HL-60/S4 (cell line): ENCODE data around the gene TMCC1.
"Not testable (repeated sequence)": the region's sequence is repeated elsewhere in the genome, so short reads cannot be mapped to it uniquely, and the experiment has no call there.

Source experiments
- in situ Hi-C: fragments of 300-500 bp; cut with MboI; formaldehyde crosslinking; loops from 2 replicates; pipeline ENCODE4 v1.14.3; 2022; ENCODE audit warnings: low sequenced_read_pairs

TMCC1 gene

GRCh38 chr3:129777806-129778205 is 115.7 kb downstream of the TMCC1 start:
- in situ Hi-C loops = no loop called here

GRCh38 chr3:129775870-129776269 is 117.6 kb downstream of the TMCC1 start:
- in situ Hi-C loops = no loop called here

DNA sequence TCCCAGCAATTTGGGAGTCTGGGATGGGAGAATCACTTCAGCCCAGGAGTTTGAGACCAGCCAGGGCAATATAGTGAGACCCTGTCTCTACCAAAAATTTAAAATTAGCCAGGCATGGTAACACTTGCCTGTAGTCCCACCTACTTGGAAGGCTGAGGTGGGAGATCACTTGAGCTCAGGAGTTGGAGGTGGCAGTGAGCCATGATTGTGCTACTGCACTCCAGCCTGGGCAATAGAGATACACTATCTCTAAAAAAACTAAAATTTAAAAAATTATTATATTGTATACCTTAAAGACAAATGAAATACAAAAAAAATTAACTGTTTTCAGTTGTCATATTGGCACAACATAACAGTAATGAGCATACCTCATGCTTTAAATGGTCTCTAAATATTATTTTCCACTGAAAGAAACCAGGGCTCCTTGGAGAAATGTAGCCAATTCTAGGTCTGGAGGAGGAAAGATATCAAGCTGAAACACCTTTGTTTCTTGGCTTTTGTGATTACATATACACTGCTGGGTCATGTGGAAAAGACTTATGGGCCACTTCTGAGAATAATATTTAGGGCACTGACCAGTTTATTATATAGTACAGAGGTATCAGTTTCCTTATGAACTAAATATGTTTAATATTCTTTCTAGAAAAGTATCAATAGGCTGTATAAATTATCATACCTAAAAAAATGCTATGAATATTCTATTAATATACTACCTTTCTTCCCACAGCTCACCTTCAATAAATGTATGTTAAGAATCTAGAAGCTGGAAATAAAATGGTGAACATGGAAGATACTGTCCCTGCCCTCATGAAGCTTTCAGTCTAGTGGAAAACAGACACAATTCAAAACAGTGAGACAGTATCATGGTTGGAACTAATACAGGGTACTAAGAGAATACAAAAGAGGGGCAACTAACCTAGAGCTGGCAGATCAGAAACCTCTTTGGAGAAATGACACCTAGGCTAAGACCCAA is 119.5 kb downstream of the TMCC1 start:
- in situ Hi-C loops = no loop called here

- in situ Hi-C loops = no loop called here
Observed at GRCh38 chr3:129770604-129771003, 122.9 kb downstream of the TMCC1 start.

GRCh38 chr3:129769616-129770015 is 123.9 kb downstream of the TMCC1 start:
- in situ Hi-C loops = no loop called here

GRCh38 chr3:129768728-129769127 is 124.8 kb downstream of the TMCC1 start:
- in situ Hi-C loops = no loop called here

- in situ Hi-C loops = no loop called here
Observed at GRCh38 chr3:129766135-129766534, 127.4 kb downstream of the TMCC1 start.

DNA sequence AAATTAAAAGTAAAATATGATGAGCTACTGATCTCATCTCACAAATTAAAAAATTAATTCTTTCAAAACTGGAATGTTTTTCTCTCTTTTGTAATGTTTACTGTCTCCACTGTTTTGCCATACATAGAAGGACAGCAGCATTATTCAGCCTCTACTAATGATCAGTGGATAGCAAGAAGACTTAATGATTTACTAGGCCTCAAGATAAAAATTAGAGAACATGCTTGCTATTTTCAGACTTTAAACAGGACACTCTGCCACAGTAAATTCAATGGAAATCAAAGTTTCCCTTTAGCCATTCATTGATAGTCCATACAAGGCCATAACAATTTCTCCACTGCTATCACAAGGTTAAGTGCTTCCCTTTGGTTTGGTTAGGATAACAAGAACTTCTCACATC is 129.4 kb downstream of the TMCC1 start:
- in situ Hi-C loops = no loop called here

GRCh38 chr3:129758785-129759320 is 134.7 kb downstream of the TMCC1 start:
- in situ Hi-C loops = no loop called here

- in situ Hi-C loops = no loop called here
Observed at GRCh38 chr3:129758306-129758705, 135.2 kb downstream of the TMCC1 start.

DNA sequence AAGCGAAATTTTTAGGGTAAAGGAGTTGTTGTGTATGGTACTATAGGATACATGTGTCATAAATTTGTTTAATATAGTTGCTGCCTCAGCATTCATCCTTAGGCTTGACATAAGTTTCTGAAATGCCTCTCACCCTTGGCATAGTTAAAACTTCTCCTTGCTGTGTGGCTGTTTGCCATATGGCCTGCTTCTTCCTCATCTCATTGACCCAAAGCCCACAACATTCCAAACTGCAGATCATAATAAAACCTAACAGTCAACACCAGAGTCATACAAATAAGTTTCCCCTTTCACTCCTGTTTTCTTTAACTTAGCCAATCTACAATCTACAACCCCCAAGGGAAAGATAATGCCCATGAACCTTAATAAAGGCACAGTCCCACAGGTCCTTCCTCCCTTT is 136.6 kb downstream of the TMCC1 start:
- in situ Hi-C loops = no loop called here

DNA sequence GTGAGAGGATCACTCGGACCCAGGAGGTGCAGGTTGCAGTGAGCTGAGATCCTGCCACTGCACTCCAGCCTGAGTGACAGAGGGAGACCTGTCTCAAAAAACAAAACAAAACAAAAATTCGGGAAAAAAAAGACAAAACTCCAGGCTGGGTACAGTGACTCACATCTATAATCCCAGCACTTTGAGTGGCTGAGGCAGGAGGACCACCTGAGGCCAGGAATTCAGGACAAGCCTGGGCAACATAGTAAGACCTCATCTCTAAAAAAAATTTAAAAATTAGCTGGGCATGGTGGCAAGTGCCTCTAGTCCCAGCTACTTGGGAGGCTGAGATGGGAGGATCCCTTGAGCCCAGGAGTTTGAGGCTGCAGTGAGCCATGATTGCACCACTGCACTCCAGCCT is 142.4 kb downstream of the TMCC1 start:
- in situ Hi-C loops = not testable (repeated sequence)

DNA sequence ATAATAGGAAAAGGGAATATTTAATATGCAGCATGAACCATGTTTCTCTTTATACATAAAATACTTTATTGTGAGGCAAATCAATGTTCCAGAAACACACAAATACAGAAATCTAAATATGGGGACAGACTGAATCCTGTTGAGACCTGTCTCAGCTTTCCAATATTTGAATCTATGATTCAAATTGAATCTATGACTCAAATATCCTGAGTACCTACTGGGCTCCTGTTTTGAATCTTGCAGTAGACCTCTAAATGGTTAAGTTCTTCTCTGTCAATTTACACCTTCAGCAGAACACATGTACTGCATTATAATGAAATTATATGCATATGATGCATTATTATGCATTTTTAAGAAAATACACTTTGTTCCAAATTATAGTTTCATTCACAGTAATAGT is 143.8 kb downstream of the TMCC1 start:
- in situ Hi-C loops = no loop called here

GRCh38 chr3:129747992-129748391 is 145.5 kb downstream of the TMCC1 start:
- in situ Hi-C loops = no loop called here

- in situ Hi-C loops = no loop called here
Observed at GRCh38 chr3:129747136-129747535, 146.4 kb downstream of the TMCC1 start.

DNA sequence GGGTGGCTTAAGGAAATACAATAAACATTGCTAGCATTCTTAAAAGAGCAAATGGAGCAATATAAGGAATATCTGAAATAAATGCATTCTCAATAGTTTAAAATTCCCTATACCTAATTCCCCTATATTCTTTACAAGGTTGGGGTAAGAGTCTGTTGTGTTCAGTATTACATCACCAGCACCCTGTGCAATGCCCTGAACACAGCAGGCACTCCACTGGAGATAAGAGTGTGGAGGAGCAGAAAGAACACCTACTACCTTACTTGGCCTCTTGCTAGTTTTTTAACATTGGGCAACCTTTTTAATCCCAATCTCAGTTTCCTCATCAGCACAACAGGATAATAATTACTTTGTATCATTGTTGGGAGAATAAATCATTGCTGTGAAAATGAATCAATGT is 146.9 kb downstream of the TMCC1 start:
- in situ Hi-C loops = no loop called here

DNA sequence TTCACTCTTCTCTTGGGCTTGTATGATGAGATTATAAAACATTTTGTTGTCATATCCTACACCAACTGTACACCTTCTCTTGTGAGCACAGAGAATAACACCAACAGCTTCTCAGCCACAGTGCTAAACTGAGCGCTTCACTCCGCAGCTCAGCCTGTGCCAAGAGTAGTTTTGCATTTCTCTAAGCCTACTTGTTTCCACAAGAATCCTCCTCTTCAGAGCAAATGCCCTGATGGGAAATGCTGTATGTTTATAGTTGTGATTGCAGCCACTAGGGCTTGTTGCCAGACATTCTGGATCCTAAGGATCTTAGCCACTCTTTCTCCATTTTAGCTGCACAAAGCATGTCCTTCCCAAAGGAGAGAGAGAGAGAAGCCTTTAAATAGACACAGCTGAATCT is 148.3 kb downstream of the TMCC1 start:
- in situ Hi-C loops = no loop called here

DNA sequence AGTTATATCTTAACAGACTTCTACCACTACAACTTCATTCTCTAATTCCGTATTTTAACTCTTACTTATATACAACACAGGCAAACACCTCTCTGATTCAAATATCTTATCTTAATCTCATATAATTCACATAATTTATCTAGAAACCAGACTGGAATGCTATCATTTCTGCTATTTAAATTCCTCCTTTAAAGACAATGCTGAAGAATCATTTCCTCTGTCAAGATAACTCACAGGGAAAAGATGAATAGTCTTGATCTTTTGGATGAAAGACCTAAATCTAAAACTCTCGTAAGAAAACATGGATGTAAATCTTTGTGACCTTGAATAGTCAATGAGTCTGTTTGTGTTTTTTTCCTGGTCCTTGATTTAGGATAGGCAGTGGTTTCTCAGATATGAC is 151.7 kb downstream of the TMCC1 start:
- in situ Hi-C loops = no loop called here

DNA sequence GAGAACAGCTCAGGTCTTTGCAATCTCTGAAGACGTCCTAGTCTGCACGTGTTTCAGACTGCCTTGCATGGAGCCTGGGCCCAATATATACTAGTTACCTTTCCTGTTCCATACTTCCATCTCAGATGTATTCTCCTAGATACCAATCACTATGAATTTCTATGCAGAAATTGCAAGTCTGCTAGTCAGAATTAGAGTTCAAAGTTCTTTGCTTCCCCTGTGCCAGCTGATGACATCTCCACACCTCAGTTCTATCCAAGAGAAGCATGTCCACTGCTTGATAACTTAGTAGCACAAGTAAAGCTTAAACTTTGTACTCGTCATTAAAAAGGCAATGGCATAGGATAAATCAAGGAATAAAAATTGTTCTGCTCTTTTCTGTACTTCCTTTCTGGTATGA is 153.4 kb downstream of the TMCC1 start:
- in situ Hi-C loops = no loop called here

DNA sequence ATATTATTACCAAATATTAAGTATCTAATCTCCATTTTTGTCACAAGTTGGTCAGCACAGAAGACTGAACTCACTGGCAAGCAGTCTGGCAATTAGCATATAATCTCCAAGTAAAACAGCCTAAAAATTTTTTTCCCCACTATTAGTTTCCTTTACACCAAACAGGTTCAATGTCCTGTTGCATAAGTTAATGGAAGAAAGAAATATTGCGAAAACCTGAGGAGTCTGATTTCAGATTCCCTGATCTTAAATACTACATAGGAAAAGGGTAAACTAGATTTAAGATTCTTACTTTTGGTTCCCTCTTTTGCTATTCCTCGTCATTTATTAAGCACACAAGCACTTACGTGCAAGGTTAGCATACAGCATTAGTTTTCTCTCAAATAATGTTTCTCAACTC is 153.9 kb downstream of the TMCC1 start:
- in situ Hi-C loops = no loop called here

GRCh38 chr3:129738172-129738571 is 155.3 kb downstream of the TMCC1 start:
- in situ Hi-C loops = no loop called here

- in situ Hi-C loops = no loop called here
Observed at GRCh38 chr3:129736070-129736469, 157.4 kb downstream of the TMCC1 start.
